A673 (cell line): ENCODE results near the gene TTC12. TPM values are rescaled to one million over a fixed set of nuclear protein-coding genes. Genes with fewer than 3 reads are reported as not detected.
A peak's percentile ranks its signal among the peaks of the same experiment; 100 is the strongest.

Experiments
- BruUV-seq: library from RNA; stranded (reverse); fragments of 400-500 nt; replicated peaks from 2 replicates; lab custom pipeline; 2021; lab: Mats Ljungman, UMichigan
- CTCF ChIA-PET: fragments of 300-600 bp; sonication (Branson Sonifier 250); formaldehyde crosslinking; loops from one replicate; lab custom pipeline; 2022; ENCODE audit warnings: antibody characterized with exemption; lab: Charles Lee
- POLR2A ChIA-PET: fragments of 300-600 bp; sonication (Branson Sonifier 250); formaldehyde crosslinking; loops from one replicate; lab custom pipeline; 2022; ENCODE audit warnings: antibody characterized with exemption; ENCODE audit not compliant: low non-redundant PET; lab: Charles Lee
- DNase-seq: peaks from one replicate; pipeline ENCODE4 v3.0.0-alpha.2; 2015; ENCODE audit warnings: low spot score
- H3K27ac ChIP-seq: fragments of 200-600 bp; sonication (generic); 2 replicates; pipeline ENCODE4 v1.5.1; 2016; ENCODE audit warnings: mixed run types, low read depth, mild to moderate bottlenecking, mixed read lengths, antibody characterized with exemption, low read length; ENCODE audit not compliant: poor library complexity, severe bottlenecking
- H3K27me3 ChIP-seq: fragments of 200-600 bp; sonication (generic); replicated peaks from 2 replicates; pipeline ENCODE4 v1.6.1; 2017; ENCODE audit warnings: mixed run types, low read depth, mild to moderate bottlenecking, mixed read lengths, antibody characterized with exemption, low read length; ENCODE audit not compliant: insufficient read depth, poor library complexity
- H3K36me3 ChIP-seq: fragments of 200-600 bp; sonication (generic); 2 replicates; pipeline ENCODE4 v1.6.1; 2016; ENCODE audit warnings: mixed run types, mild to moderate bottlenecking, mixed read lengths, antibody characterized with exemption, low read length; ENCODE audit not compliant: insufficient read depth, poor library complexity, severe bottlenecking
- H3K4me1 ChIP-seq: fragments of 200-600 bp; sonication (generic); 2 replicates; pipeline ENCODE4 v1.6.1; 2017; ENCODE audit warnings: mixed run types, mild to moderate bottlenecking, mixed read lengths, antibody characterized with exemption, low read length; ENCODE audit not compliant: insufficient read depth, poor library complexity, severe bottlenecking
- H3K4me3 ChIP-seq: fragments of 200-600 bp; sonication (generic); 2 replicates; pipeline ENCODE4 v1.5.1; 2016; ENCODE audit warnings: low read depth, mixed run types, mild to moderate bottlenecking, mixed read lengths, low read length; ENCODE audit not compliant: poor library complexity, severe bottlenecking
- H3K9me3 ChIP-seq: fragments of 200-600 bp; sonication (generic); 2 replicates; pipeline ENCODE4 v1.6.1; 2016; ENCODE audit warnings: mixed run types, low read depth, mild to moderate bottlenecking, mixed read lengths, antibody characterized with exemption, low read length; ENCODE audit not compliant: poor library complexity, severe bottlenecking
- EZH2 ChIP-seq: fragments of 200-600 bp; sonication (generic); IDR thresholded peaks from 2 replicates; pipeline ENCODE4 v1.6.1; 2017; ENCODE audit warnings: borderline replicate concordance, low read depth, mild to moderate bottlenecking, mixed read lengths, antibody characterized with exemption, low read length; ENCODE audit not compliant: poor library complexity, severe bottlenecking
- intact Hi-C: fragments of 100-400 bp; cut with micrococcal nuclease; formaldehyde crosslinking; loops from one replicate; pipeline ENCODE4 v1.10.0; 2022; ENCODE audit not compliant: unreplicated experiment
- total RNA-seq: library from RNA; stranded (reverse); gene quantifications from 2 replicates; pipeline ENCODE4 v1.2.3, GENCODE V29; 2021
- TF ChIP-seq, protein P1 (sequence below): fragments of 300-800, 200-600 bp; sonication (generic); conservative IDR thresholded peaks from 2 replicates; pipeline ENCODE4 v1.5.1; 2017; ENCODE audit warnings: low read depth, mild to moderate bottlenecking, antibody characterized with exemption, low read length, moderate library complexity, mixed read lengths

TTC12 gene
- total RNA-seq, 1 experiment from 2014 or later, result not detected

- H3K27me3 ChIP-seq, result peaks cover 11% of the 10 kb centered on the region
- TF ChIP-seq, protein P1, sequence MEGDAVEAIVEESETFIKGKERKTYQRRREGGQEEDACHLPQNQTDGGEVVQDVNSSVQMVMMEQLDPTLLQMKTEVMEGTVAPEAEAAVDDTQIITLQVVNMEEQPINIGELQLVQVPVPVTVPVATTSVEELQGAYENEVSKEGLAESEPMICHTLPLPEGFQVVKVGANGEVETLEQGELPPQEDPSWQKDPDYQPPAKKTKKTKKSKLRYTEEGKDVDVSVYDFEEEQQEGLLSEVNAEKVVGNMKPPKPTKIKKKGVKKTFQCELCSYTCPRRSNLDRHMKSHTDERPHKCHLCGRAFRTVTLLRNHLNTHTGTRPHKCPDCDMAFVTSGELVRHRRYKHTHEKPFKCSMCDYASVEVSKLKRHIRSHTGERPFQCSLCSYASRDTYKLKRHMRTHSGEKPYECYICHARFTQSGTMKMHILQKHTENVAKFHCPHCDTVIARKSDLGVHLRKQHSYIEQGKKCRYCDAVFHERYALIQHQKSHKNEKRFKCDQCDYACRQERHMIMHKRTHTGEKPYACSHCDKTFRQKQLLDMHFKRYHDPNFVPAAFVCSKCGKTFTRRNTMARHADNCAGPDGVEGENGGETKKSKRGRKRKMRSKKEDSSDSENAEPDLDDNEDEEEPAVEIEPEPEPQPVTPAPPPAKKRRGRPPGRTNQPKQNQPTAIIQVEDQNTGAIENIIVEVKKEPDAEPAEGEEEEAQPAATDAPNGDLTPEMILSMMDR, result no peak
- no peak for TF ChIP-seq EZH2
- H3K9me3 ChIP-seq, result no peaks in the 10 kb centered on the region
- no TSS peak for BruUV-seq
- no peaks in the 10 kb centered on the region for H3K4me1 ChIP-seq
- DNase-seq, result no peak
- H3K36me3 ChIP-seq, result no peaks in the 10 kb centered on the region
- CTCF ChIA-PET, result no interaction called here
- no peak overlapping the region for H3K27ac ChIP-seq
- POLR2A ChIA-PET, result no interaction called here
- H3K4me3 ChIP-seq, result no peak overlapping the region
- intact Hi-C loops, result no loop called here
Observed at GRCh38 chr11:113341388-113342165, 27.2 kb downstream of the TTC12 start.

- DNase-seq, result no peak
- Histone ChIP-seq H3K27me3 (no peaks in the 10 kb centered on the region), H3K9me3 (no peaks in the 10 kb centered on the region), H3K4me3 (no peak overlapping the region), H3K27ac (no peak overlapping the region), H3K4me1 (peaks cover 3% of the 10 kb centered on the region), H3K36me3 (no peaks in the 10 kb centered on the region)
- ChIA-PET POLR2A (no interaction called here), CTCF (no interaction called here)
- TF ChIP-seq, protein P1, result no peak
- TF ChIP-seq EZH2, result no peak
- BruUV-seq, result no TSS peak
- intact Hi-C loops, result no loop called here
Observed at GRCh38 chr11:113345978-113346377, 31.6 kb downstream of the TTC12 start.

DNA sequence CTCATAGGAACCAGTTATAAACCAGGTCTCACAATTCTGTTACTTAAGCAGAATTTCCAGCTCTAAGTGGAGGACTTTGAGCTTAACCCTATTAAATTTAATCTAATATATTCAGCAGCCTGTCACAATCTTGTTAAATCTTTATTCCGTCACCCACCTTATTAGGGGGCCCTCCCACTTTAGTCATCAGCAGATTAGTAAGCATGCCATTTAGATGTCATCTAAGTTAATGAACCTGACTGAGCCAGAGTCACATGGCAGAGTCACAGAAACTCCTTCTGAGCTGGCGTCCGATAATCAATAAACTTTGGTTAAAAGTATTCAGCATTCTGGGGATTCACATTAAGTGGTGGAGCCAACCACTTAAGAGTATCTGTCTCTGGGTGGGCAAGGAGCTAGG lies 35.1 kb downstream of the TTC12 start:
- Histone ChIP-seq H3K27me3 (no peaks in the 10 kb centered on the region), H3K4me1 (peaks cover 3% of the 10 kb centered on the region), H3K9me3 (no peaks in the 10 kb centered on the region), H3K27ac (no peak overlapping the region), H3K4me3 (no peak overlapping the region), H3K36me3 (no peaks in the 10 kb centered on the region)
- peak; percentile 31 for DNase-seq
- TF ChIP-seq EZH2, result no peak
- TF ChIP-seq, protein P1, result no peak
- BruUV-seq, result no TSS peak
- intact Hi-C loops, result no loop called here
- CTCF ChIA-PET, result interaction anchor here (0.6 kb wide), 1 partner anchor 623 kb away, joined by 3 read pairs; no protein-coding TSS in a partner anchor
- POLR2A ChIA-PET, result no interaction called here
